OCI-LY3 (cell line): ENCODE measurements around the gene PTPRA.

Source experiments
- H2AFZ ChIP-seq: fragments of 200-600, 300-600 bp; shearing (Covaris generic); 2 replicates; pipeline ENCODE4 v1.6.0; 2014; ENCODE audit warnings: antibody characterized with exemption, low read depth, low read length
- H3K27ac ChIP-seq: fragments of 200-600, 300-600 bp; sonication (generic); 2 replicates; pipeline ENCODE4 v1.5.1; 2014; ENCODE audit warnings: mild to moderate bottlenecking, low read length, moderate library complexity, mixed read lengths
- H3K27me3 ChIP-seq: fragments of 200-600, 300-600 bp; sonication (generic); 2 replicates; pipeline ENCODE4 v1.6.1; 2014; ENCODE audit warnings: low read depth, low read length, mixed read lengths
- H3K36me3 ChIP-seq: fragments of 200-600, 300-600 bp; sonication (generic); replicated peaks from 2 replicates; pipeline ENCODE3; 2014; ENCODE audit warnings: low read depth, low read length, mixed read lengths
- H3K4me1 ChIP-seq: fragments of 300-600, 200-600 bp; sonication (generic); 2 replicates; pipeline ENCODE4 v1.6.1; 2014; ENCODE audit warnings: low read length, mixed read lengths
- H3K4me2 ChIP-seq: fragments of 200-600, 300-600 bp; sonication (generic); 2 replicates; pipeline ENCODE4 v1.6.1; 2014; ENCODE audit warnings: low read length, mixed read lengths
- H3K4me3 ChIP-seq: fragments of 300-600, 200-600 bp; sonication (generic); 2 replicates; pipeline ENCODE4 v1.5.1; 2014; ENCODE audit warnings: antibody characterized with exemption, mild to moderate bottlenecking, low read length, moderate library complexity
- H3K79me2 ChIP-seq: fragments of 300-600, 200-600 bp; shearing (Covaris generic); 2 replicates; pipeline ENCODE4 v1.6.1; 2014; ENCODE audit warnings: mild to moderate bottlenecking, low read length, mixed read lengths
- H3K9ac ChIP-seq: fragments of 300-600, 200-600 bp; shearing (Covaris generic); 2 replicates; pipeline ENCODE4 v1.6.0; 2014; ENCODE audit warnings: mild to moderate bottlenecking, low read length, moderate library complexity
- H3K9me3 ChIP-seq: fragments of 200-600, 300-600 bp; shearing (Covaris generic); 2 replicates; pipeline ENCODE4 v1.6.1; 2014; ENCODE audit warnings: low read length, mixed read lengths; ENCODE audit not compliant: insufficient read depth
- H4K20me1 ChIP-seq: fragments of 200-600, 300-600 bp; sonication (generic); 2 replicates; pipeline ENCODE4 v1.6.1; 2016; ENCODE audit warnings: low read length, mixed read lengths; ENCODE audit not compliant: insufficient read depth
- EZH2phosphoT487 ChIP-seq: fragments of 200-600 bp; shearing (Covaris generic); IDR thresholded peaks from 2 replicates; pipeline ENCODE4 v1.6.1; 2018; ENCODE audit warnings: antibody characterized with exemption, mixed run types, low read depth
- TF ChIP-seq, protein P1 (sequence below): fragments of 200-600, 300-600 bp; sonication (generic); IDR thresholded peaks from 2 replicates; pipeline ENCODE4 v1.5.1; 2014; ENCODE audit warnings: antibody characterized with exemption, low read length, low read depth

The PTPRA gene

GRCh38 chr20:3088031-3088430, 214.8 kb downstream of the PTPRA start:
- no peak overlapping the region for H3K27ac ChIP-seq
- peaks cover 7% of the 10 kb centered on the region; the same call in 1 of the 2 replicates for H3K27me3 ChIP-seq
- no peak for TF ChIP-seq EZH2phosphoT487
- TF ChIP-seq, protein P1, sequence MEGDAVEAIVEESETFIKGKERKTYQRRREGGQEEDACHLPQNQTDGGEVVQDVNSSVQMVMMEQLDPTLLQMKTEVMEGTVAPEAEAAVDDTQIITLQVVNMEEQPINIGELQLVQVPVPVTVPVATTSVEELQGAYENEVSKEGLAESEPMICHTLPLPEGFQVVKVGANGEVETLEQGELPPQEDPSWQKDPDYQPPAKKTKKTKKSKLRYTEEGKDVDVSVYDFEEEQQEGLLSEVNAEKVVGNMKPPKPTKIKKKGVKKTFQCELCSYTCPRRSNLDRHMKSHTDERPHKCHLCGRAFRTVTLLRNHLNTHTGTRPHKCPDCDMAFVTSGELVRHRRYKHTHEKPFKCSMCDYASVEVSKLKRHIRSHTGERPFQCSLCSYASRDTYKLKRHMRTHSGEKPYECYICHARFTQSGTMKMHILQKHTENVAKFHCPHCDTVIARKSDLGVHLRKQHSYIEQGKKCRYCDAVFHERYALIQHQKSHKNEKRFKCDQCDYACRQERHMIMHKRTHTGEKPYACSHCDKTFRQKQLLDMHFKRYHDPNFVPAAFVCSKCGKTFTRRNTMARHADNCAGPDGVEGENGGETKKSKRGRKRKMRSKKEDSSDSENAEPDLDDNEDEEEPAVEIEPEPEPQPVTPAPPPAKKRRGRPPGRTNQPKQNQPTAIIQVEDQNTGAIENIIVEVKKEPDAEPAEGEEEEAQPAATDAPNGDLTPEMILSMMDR = no peak
- no peak overlapping the region for H3K9ac ChIP-seq
- no peak overlapping the region for H3K4me2 ChIP-seq
- no peak overlapping the region for H3K4me3 ChIP-seq
- no peaks in the 10 kb centered on the region for H4K20me1 ChIP-seq
- no peaks in the 10 kb centered on the region for H3K36me3 ChIP-seq
- no peaks in the 10 kb centered on the region for H3K4me1 ChIP-seq
- no peak overlapping the region for H2AFZ ChIP-seq
- H3K9me3 ChIP-seq = no peaks in the 10 kb centered on the region
- H3K79me2 ChIP-seq = no peaks in the 10 kb centered on the region
